Activated T-helper 17 cell treated with anti-CD3 and anti-CD28 coated beads, Interleukin-2, amount 50 U/mL, for 72 hours (primary cell): ENCODE measurements around the gene IKZF3. TPM values are rescaled to one million over a fixed set of nuclear protein-coding genes. Genes with fewer than 3 reads are reported as not detected.

Source experiments
- ATAC-seq: fragments of 150-1000 bp; cut with Tn5 transposase; replicated peaks from 2 replicates; pipeline ENCODE4 v1.10.0; 2021; ENCODE audit warnings: mild to moderate bottlenecking, moderate library complexity
- H3K27ac Mint-ChIP-seq: one replicate; pipeline ENCODE4 v1.8.0; 2022; ENCODE audit warnings: mixed read lengths
- H3K27me3 Mint-ChIP-seq: one replicate; pipeline ENCODE4 v1.8.0; 2022; ENCODE audit warnings: mixed read lengths
- H3K36me3 Mint-ChIP-seq: one replicate; pipeline ENCODE4 v1.8.0; 2022; ENCODE audit warnings: low read depth, mild to moderate bottlenecking, mixed read lengths
- H3K4me1 Mint-ChIP-seq: one replicate; pipeline ENCODE4 v1.8.0; 2022; ENCODE audit warnings: mixed read lengths
- H3K4me3 Mint-ChIP-seq: one replicate; pipeline ENCODE4 v1.8.0; 2022; ENCODE audit warnings: mild to moderate bottlenecking, mixed read lengths
- H3K9me3 Mint-ChIP-seq: one replicate; pipeline ENCODE4 v1.8.0; 2022; ENCODE audit warnings: mixed read lengths
- total RNA-seq, 2 donors: library from RNA; stranded (reverse); gene quantifications; one replicate each; pipeline ENCODE4 v1.2.3, GENCODE V29; 2022

The IKZF3 gene
- total RNA-seq, 2 donors from 2014 or later = 55.0 to 119 TPM

DNA sequence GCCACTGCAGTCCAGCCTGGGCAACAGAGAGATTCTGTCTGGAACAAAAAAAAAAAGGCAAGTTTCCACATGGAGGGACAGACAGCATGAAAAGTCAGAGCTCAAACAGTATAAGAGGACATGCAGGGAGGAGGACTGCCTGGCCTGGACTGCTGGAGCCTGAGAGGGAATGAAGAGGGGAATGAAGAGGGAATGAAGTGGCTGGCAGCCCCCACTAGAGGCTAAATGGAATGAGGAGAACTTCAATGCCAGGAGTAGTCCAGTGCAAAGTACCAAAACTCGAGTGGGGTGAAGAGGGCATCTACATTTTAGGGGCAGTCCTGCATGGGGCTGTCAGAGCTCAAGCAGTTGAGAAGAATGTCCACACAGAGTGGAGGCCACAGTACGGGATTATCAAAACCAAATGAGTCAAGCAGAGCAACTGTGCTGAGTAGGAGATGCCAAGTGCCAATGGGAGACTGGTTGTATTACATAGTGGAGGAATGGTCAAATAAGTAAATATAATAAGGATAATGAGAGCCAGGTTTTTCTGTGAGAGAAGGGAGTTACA, 22.9 kb downstream of the IKZF3 start:
- peak overlapping the region; percentile 3 for H3K27ac Mint-ChIP-seq
- ATAC-seq = no peak
- no peaks in the 10 kb centered on the region for H3K27me3 Mint-ChIP-seq
- peaks cover 4% of the 10 kb centered on the region for H3K9me3 Mint-ChIP-seq
- no peak overlapping the region for H3K4me3 Mint-ChIP-seq
- peaks cover 76% of the 10 kb centered on the region for H3K36me3 Mint-ChIP-seq
- peaks cover 21% of the 10 kb centered on the region for H3K4me1 Mint-ChIP-seq

DNA sequence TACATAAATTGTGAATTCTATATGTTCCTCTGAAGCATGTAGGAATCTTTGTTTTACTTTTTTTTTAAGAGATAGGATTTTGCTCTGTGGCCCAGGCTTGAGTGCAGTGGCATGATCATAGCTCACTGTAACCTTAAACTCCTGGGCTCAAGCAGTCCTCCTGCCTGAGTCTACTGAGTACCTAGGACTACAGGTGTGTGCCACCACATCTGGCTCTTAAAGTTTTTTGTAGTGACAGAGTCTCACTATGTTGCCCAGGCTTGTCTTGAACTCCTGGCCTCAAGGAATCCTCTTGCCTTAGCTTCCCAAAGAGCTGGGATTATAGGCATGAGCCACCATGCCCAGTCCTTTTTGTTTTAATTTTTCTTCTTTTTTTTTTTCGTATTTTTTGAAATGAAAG, 25.3 kb downstream of the IKZF3 start:
- Mint-ChIP-seq H3K27ac (no peak overlapping the region), H3K4me1 (peaks cover 32% of the 10 kb centered on the region), H3K4me3 (no peak overlapping the region), H3K9me3 (peaks cover 4% of the 10 kb centered on the region), H3K36me3 (peaks cover 73% of the 10 kb centered on the region), H3K27me3 (no peaks in the 10 kb centered on the region)
- ATAC-seq = no peak

DNA sequence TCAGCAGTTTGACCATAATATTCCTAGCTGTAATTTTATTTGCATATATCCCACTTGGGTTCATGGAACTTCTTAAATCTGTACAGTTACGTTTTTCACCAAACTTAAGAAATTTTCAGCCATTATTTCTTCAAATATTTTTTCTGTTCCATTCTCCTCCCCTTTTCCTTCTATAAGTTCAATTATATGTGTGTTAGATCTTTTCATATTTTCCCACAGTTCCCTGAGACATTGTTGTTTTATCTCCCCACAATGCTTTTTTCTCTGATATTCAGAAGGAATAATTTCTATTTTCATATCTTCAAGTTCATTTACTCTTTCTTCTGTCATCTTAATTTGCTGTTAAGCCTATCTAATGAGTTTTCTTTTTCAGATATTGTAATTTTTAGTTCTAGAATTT, 26.1 kb downstream of the IKZF3 start:
- Mint-ChIP-seq H3K27ac (no peak overlapping the region), H3K9me3 (peaks cover 4% of the 10 kb centered on the region), H3K4me3 (no peak overlapping the region), H3K36me3 (peaks cover 71% of the 10 kb centered on the region), H3K27me3 (no peaks in the 10 kb centered on the region), H3K4me1 (peaks cover 26% of the 10 kb centered on the region)
- ATAC-seq = no peak

DNA sequence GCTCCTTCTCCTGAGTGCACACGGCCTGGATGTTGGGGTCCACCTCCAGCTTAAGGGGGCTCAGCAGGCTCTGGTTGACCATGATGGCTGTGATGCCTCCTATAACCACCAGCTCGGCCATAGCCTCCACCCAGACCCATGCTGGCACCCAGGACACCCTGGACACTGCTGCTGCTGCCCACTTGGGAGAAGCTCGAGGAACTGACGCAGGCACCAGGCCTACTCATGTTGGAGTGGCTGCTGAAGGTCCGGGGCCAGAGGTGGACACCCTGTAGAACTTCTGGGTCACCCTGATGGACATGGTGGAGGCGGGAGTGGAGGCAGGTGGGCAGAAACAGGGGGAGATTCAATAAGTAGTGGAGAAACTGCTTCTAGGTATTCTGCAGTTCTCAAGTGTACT, 28.0 kb downstream of the IKZF3 start:
- ATAC-seq = no peak
- Mint-ChIP-seq H3K27ac (peak overlapping the region; percentile 67), H3K36me3 (peaks cover 74% of the 10 kb centered on the region), H3K4me3 (no peak overlapping the region), H3K9me3 (peaks cover 4% of the 10 kb centered on the region), H3K27me3 (no peaks in the 10 kb centered on the region), H3K4me1 (peaks cover 22% of the 10 kb centered on the region)

DNA sequence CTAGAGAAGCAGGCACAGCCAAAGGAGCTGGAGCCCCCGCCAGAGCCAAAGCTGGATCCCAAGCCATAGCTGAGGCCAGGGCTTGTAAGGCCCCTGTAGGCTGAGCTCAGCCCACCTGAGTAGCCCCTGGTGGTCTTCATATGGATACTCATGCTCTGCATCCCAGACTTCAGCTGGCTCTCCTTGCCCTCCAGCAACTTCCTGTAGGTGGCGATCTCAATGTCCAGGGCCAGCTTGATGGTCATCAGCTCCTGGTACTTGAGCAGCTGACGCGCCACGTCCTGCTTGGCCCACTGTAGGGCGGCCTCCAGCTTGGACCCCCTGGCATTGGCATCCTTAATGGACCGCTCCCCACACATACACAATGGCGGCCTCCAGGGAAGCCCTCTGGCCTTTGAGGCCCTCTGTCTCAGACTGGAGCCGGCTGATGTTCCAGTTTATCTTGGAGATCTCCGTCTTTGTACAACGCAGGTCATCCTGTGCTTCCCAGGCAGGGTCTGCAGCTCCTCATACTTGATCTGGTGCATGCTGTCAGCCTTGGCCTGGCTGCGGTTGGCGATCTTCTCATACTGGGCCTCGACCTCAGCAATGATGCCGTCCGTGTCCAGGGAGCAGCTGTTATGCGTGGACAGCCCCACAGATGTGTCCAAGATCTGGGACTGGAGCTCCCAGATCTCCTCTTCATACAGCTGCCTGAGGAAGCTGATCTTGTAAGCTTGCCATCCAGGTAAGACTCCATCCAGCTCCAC, 28.9 kb downstream of the IKZF3 start:
- Mint-ChIP-seq H3K27ac (peak overlapping the region; percentile 80), H3K9me3 (peaks cover 4% of the 10 kb centered on the region), H3K27me3 (no peaks in the 10 kb centered on the region), H3K36me3 (peaks cover 74% of the 10 kb centered on the region), H3K4me1 (peaks cover 22% of the 10 kb centered on the region), H3K4me3 (peak overlapping the region; percentile 5)
- no peak for ATAC-seq

DNA sequence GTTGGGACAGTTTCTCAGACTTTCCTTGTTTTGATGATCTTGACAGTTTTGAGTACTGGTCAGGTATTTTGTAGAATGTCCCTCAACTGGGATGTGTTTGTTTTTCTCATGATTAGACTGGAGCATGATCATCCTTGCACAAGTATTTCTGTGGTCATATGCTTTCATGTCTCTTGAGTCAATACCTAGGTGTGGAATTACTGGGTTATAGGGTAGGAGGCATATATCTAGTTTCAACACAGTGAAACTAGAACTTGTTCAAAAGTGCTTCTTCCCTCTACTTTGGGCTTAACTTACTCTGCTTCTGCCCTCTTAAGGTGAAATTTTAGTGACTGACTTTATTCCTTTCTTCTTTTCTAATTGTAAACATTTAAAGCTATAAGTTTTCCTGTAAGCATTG, 30.1 kb downstream of the IKZF3 start:
- Mint-ChIP-seq H3K27ac (peak overlapping the region; percentile 80), H3K4me3 (peak overlapping the region; percentile 5), H3K36me3 (peaks cover 74% of the 10 kb centered on the region), H3K27me3 (no peaks in the 10 kb centered on the region), H3K9me3 (no peaks in the 10 kb centered on the region), H3K4me1 (peaks cover 18% of the 10 kb centered on the region)
- peak; percentile 99 for ATAC-seq

DNA sequence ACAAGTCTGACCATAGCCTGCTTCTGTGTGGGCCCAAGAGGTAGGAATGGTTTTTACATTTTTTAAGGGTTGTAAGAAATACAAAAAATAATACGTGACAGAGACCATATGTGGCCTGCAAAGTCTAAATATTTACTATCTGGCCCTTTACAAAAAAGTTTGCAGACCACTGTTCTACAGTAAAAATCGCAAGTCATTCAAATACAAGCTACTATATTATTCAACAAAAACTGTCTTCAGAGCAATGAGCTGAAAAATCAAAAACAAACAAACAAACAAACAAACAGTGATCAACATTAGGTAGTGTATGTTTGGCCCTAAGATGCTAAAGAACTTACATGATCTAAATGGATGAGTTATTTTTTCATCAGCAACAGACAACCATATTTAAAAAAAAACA, 32.5 kb downstream of the IKZF3 start:
- H3K27me3 Mint-ChIP-seq = no peaks in the 10 kb centered on the region
- peaks cover 25% of the 10 kb centered on the region for H3K4me1 Mint-ChIP-seq
- no peak overlapping the region for H3K4me3 Mint-ChIP-seq
- H3K9me3 Mint-ChIP-seq = peaks cover under 1% of the 10 kb centered on the region
- peaks cover 82% of the 10 kb centered on the region for H3K36me3 Mint-ChIP-seq
- no peak overlapping the region for H3K27ac Mint-ChIP-seq
- ATAC-seq = no peak

DNA sequence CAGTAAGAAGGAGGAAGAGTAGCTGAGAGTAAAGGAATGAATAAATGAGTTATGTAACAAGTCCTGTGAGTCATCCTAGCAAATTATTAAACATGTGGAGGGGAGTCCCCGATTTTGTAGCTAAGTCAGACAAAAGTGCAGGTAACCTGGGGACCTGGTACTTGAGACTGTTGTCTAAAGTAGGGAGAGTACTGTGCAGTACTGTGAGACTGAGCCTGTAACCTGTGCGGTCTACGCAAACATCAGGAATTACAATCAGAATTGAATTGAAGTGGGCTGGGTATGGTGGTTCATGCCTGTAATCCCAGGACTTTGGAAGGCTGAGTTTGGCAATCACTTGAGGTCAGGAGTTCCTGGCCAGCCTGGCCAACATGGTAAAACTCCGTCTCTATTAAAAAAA, 35.7 kb downstream of the IKZF3 start:
- Mint-ChIP-seq H3K36me3 (peaks cover 92% of the 10 kb centered on the region), H3K27ac (peak overlapping the region; percentile 88)

DNA sequence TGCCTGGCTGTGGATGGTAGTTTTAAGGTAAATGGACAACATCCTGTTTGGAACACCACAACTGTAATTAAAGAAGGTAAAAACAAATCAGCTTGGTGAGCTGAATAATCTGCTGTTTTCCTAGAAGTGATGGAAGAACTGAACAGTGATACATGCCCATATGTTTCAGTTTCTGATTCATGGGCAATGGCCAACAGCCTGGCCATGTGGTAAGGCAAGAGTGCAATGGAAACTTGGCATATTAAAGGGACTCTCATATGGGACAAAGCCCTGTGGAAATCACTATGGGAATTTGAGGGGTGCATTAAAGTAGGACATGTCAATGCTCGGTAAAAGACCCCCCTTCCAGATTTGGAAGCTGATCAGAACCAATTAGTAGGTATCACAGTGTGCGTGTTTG, 37.8 kb downstream of the IKZF3 start:
- Mint-ChIP-seq H3K27ac (peak overlapping the region; percentile 69), H3K4me3 (no peak overlapping the region)
- ATAC-seq = peak; percentile 62

More for the DNA sequence above, 35.7 kb downstream of the IKZF3 start:
- Mint-ChIP-seq H3K27me3 (no peaks in the 10 kb centered on the region), H3K9me3 (peaks cover 12% of the 10 kb centered on the region), H3K4me1 (peaks cover 13% of the 10 kb centered on the region), H3K4me3 (no peak overlapping the region)
- peak; percentile 49 for ATAC-seq

DNA sequence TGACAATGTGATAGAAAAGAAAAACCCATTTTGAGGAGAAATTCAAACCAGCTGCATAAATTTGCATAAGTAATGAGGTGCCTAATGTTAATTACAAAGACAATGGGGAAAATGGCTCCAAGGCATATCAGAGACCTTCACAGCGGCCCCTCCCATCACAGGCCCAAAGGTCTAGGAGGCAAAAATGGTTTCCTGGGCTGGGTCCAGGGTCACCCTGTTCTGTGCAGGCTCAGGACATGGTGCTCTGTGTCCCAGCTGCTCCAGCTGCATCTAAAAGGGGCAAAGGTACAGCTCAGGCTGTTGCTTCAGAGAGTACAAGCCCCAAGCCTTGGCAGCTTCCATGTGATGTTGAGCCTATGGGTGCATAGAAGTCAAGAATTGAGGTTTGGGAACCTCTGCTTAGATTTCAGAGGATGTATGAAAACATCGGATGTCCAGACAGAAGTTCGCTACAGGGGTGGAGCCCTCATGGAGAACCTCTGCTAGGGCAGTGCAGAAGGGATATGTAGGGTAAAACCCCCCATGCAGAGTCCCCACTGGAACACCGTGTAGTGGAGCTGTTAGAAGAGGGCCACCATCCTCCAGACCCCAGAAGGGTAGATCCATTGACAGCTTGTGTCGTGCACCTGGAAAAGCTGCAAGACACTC, 40.6 kb downstream of the IKZF3 start:
- Mint-ChIP-seq H3K36me3 (peaks cover 100% of the 10 kb centered on the region), H3K27ac (peak overlapping the region; percentile 67), H3K9me3 (peaks cover 17% of the 10 kb centered on the region), H3K27me3 (no peaks in the 10 kb centered on the region), H3K4me3 (no peak overlapping the region), H3K4me1 (peaks cover 45% of the 10 kb centered on the region)
- no peak for ATAC-seq

More for the DNA sequence above, 37.8 kb downstream of the IKZF3 start:
- Mint-ChIP-seq H3K4me1 (peaks cover 29% of the 10 kb centered on the region), H3K36me3 (peaks cover 99% of the 10 kb centered on the region), H3K27me3 (no peaks in the 10 kb centered on the region), H3K9me3 (peaks cover 17% of the 10 kb centered on the region)

DNA sequence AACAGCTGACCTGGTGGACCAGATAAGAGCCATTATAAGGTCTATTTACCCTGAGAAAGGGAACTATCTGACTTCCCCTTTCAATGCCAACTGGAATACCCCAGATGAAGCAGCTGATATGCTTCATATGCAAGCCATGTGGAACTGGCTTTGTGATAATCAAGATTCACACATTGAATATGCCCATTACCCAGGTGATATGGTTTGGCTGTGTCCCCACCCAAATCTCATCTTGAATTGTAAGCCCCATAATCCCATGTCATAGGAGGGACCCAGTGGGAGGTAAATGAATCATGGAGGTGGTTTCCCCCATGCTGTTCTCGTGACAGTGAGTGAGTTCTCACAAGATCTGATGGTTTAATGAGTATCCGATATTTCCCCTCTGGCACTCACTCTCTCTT, 42.1 kb downstream of the IKZF3 start:
- no peaks in the 10 kb centered on the region for H3K27me3 Mint-ChIP-seq
- peaks cover 17% of the 10 kb centered on the region for H3K9me3 Mint-ChIP-seq
- H3K36me3 Mint-ChIP-seq = peaks cover 94% of the 10 kb centered on the region
- peak; percentile 63 for ATAC-seq
- H3K4me1 Mint-ChIP-seq = peaks cover 42% of the 10 kb centered on the region
- peak overlapping the region; percentile 67 for H3K27ac Mint-ChIP-seq
- H3K4me3 Mint-ChIP-seq = peak overlapping the region; percentile 71

DNA sequence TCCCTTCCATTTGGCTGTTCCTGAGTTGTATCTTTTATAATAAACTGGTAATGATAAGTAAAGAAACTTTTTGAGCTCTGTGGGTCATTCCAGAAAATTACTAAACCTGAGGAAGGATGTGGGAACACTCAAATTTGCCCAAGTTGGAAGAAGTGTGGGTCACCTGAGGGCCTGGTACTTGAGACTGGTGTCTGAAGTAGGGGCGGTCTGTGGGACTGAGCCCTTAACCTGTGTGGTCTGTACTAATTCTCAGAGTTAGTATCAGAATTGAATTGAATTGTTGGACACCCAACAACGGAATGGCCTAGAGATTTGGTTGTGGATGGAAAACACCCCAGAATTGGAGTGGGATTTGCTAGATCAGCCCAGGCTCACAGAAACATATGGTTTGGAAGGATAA, 43.1 kb downstream of the IKZF3 start:
- Mint-ChIP-seq H3K4me3 (peak overlapping the region; percentile 71), H3K27me3 (no peaks in the 10 kb centered on the region), H3K9me3 (peaks cover 11% of the 10 kb centered on the region), H3K27ac (peak overlapping the region; percentile 67), H3K36me3 (peaks cover 94% of the 10 kb centered on the region), H3K4me1 (peaks cover 36% of the 10 kb centered on the region)
- ATAC-seq = no peak

DNA sequence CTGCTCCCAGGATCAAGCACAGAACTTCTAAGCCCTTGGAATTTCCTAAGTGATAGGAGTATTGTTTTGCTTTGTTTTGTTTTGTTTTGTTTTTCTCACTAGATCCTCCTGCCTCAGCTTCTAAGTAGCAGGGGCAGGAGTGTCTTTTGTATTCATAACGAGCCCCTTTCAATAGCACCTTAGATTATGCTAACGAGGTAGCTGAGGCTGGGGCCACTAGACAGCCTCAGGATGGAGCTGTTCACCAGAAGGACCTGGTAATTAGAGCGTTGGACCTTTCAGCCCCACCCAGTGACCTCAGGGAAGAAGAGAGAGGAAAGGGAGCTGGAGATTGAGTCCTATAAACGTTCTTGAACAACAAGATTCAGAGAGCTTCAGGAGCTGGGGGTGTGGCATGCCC, 43.6 kb downstream of the IKZF3 start:
- Mint-ChIP-seq H3K9me3 (peaks cover 11% of the 10 kb centered on the region), H3K4me3 (peak overlapping the region; percentile 71), H3K4me1 (peaks cover 39% of the 10 kb centered on the region), H3K36me3 (peaks cover 94% of the 10 kb centered on the region), H3K27me3 (no peaks in the 10 kb centered on the region), H3K27ac (peak overlapping the region; percentile 67)
- peak; percentile 18 for ATAC-seq

DNA sequence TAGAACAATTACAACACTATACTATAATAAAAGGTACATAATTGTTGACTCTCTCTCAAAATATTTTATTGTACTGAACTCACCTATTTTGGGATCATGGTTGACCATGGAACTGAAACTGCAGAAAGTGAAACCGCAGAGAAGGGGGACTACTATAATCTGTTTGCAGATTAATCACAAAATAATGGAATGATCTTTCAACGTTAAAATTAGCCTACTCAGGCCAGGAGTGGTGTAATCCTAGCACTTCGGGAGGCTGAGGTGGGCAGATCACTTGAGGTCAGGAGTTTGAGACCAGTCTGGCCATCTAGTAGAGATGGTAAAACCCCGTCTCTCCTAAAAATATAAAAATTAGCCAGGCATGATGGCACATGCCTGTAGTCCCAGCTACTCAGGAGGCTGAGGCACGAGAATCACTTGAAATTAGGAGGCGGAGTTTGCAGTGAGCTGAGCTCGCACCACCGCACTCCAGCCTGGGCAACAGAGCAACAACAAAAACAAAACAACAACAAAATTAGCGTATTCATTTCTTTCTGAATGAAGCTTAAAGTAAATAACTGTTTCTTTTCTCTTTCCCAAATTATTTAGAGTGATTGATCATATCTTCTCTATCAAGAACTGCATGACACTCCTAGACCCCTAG, 45.6 kb downstream of the IKZF3 start:
- no peak for ATAC-seq
- Mint-ChIP-seq H3K27me3 (no peaks in the 10 kb centered on the region), H3K27ac (peak overlapping the region; percentile 91), H3K4me1 (peaks cover 57% of the 10 kb centered on the region), H3K36me3 (peaks cover 94% of the 10 kb centered on the region), H3K4me3 (peak overlapping the region; percentile 71), H3K9me3 (peaks cover 5% of the 10 kb centered on the region)
